ENCODE data around the gene NT5DC4. TPM values are rescaled to one million over a fixed set of nuclear protein-coding genes. Genes with fewer than 3 reads are reported as not detected.
A peak's percentile ranks its signal among the peaks of the same experiment; 100 is the strongest.

Gene NT5DC4
- total RNA-seq, 1 donor, result not detected

DNA sequence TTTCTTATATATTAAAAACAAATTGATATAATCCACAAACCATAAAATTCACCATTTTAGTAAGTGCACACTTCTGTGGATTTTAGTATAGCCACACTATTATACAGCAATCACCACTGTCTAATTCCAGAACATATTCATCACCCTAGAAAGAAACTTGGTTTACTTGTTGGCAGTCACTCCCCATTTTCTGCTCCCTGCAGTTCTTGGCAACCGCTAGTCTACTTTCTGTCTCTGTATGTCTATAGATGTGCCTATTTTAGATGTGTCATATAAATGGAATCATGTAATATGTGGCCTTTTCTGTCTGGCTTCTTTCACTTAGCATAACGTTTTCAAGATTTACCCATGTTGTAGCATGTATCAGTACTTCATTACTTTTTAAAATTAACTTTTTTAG, 37.9 kb downstream of the NT5DC4 start:
- peak overlapping the region; percentile 69 for H2AFZ ChIP-seq (ENCODE audit: low read length)
- peaks cover 24% of the 10 kb centered on the region for H3K36me3 ChIP-seq (ENCODE audit: insufficient read depth, low read length)
- no peak overlapping the region for H3K4me2 ChIP-seq (ENCODE audit: insufficient read depth, low read length)
- peaks cover 22% of the 10 kb centered on the region for H3K4me1 ChIP-seq (ENCODE audit: insufficient read depth, low read length)
- no peak overlapping the region for H3K4me3 ChIP-seq (ENCODE audit: insufficient read depth, low read length)
- DNase-seq (ENCODE audit: insufficient read length, low spot score, missing footprints), result no peak
- no peaks in the 10 kb centered on the region for H3K9me3 ChIP-seq (ENCODE audit: low read depth, low read length)
- H4K20me1 ChIP-seq (ENCODE audit: insufficient read depth, low read length), result no peaks in the 10 kb centered on the region
- H3K27me3 ChIP-seq (ENCODE audit: insufficient read depth, low read length), result no peaks in the 10 kb centered on the region
- TF ChIP-seq, protein P1, sequence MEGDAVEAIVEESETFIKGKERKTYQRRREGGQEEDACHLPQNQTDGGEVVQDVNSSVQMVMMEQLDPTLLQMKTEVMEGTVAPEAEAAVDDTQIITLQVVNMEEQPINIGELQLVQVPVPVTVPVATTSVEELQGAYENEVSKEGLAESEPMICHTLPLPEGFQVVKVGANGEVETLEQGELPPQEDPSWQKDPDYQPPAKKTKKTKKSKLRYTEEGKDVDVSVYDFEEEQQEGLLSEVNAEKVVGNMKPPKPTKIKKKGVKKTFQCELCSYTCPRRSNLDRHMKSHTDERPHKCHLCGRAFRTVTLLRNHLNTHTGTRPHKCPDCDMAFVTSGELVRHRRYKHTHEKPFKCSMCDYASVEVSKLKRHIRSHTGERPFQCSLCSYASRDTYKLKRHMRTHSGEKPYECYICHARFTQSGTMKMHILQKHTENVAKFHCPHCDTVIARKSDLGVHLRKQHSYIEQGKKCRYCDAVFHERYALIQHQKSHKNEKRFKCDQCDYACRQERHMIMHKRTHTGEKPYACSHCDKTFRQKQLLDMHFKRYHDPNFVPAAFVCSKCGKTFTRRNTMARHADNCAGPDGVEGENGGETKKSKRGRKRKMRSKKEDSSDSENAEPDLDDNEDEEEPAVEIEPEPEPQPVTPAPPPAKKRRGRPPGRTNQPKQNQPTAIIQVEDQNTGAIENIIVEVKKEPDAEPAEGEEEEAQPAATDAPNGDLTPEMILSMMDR (IDR thresholded peaks at IDR 0.05; ENCODE audit: extremely low read depth, low read depth, low read length), result no peak
- peak overlapping the region; percentile 43 for H3K27ac ChIP-seq (ENCODE audit: low read depth, low read length)
- peaks cover 64% of the 10 kb centered on the region for H3K79me2 ChIP-seq (ENCODE audit: insufficient read depth, low read length)

DNA sequence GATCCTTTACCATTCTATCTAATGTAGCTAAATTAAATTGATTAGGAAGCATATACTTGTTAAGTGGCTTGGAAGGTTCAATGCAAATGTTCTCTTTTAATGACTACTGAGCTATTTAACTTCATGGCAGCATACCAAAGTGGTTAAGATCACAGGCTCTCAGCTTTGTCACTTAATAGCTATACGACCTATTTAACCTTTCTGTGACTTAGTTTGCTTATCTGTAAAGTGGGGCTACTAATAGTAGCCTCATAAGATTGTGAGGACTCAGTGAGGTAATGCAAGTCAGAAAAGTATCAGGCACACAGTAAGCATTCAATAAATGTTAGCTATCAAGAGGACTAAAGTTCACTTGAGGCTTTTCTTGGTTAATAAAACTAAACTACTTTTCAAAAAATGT, 39.3 kb downstream of the NT5DC4 start:
- H3K4me1 ChIP-seq (ENCODE audit: insufficient read depth, low read length), result peaks cover 27% of the 10 kb centered on the region
- no peaks in the 10 kb centered on the region for H4K20me1 ChIP-seq (ENCODE audit: insufficient read depth, low read length)
- no peaks in the 10 kb centered on the region for H3K9me3 ChIP-seq (ENCODE audit: low read depth, low read length)
- H3K79me2 ChIP-seq (ENCODE audit: insufficient read depth, low read length), result peaks cover 56% of the 10 kb centered on the region
- no peak overlapping the region for H3K4me2 ChIP-seq (ENCODE audit: insufficient read depth, low read length)
- H3K27ac ChIP-seq (ENCODE audit: low read depth, low read length), result peak overlapping the region; percentile 25
- H3K27me3 ChIP-seq (ENCODE audit: insufficient read depth, low read length), result no peaks in the 10 kb centered on the region
- H2AFZ ChIP-seq (ENCODE audit: low read length), result no peak overlapping the region
- DNase-seq (ENCODE audit: insufficient read length, low spot score, missing footprints), result no peak
- no peak overlapping the region for H3K4me3 ChIP-seq (ENCODE audit: insufficient read depth, low read length)
- H3K36me3 ChIP-seq (ENCODE audit: insufficient read depth, low read length), result peaks cover 12% of the 10 kb centered on the region
- TF ChIP-seq, protein P1 (IDR thresholded peaks at IDR 0.05; ENCODE audit: extremely low read depth, low read depth, low read length), result no peak

DNA sequence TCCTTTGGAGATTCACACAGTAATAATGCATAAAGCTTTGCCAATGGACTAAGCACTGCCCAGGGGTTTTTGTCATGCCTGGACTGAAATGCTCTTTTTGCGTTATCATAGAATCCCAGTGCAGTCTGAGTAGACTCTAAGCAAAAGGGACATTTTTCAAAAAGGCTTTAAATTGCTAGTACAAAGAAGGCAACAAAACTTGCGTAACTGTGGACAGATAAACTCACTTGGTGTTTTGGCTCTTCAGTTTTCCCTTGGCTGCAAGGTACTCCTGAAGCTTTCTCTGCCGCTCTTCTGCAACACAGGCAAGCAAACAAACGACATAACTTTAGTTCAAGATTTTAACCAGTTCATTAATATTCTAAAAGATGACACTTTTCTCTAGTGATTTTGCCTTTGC, 41.5 kb downstream of the NT5DC4 start:
- TF ChIP-seq, protein P1 (IDR thresholded peaks at IDR 0.05; ENCODE audit: extremely low read depth, low read depth, low read length), result no peak
- H3K27me3 ChIP-seq (ENCODE audit: insufficient read depth, low read length), result no peaks in the 10 kb centered on the region
- H3K4me3 ChIP-seq (ENCODE audit: insufficient read depth, low read length), result no peak overlapping the region
- peak overlapping the region; percentile 97 for H2AFZ ChIP-seq (ENCODE audit: low read length)
- no peak for DNase-seq (ENCODE audit: insufficient read length, low spot score, missing footprints)
- H3K9me3 ChIP-seq (ENCODE audit: low read depth, low read length), result no peaks in the 10 kb centered on the region
- H3K79me2 ChIP-seq (ENCODE audit: insufficient read depth, low read length), result peaks cover 45% of the 10 kb centered on the region
- peak overlapping the region; percentile 47 for H3K27ac ChIP-seq (ENCODE audit: low read depth, low read length)
- peaks cover 31% of the 10 kb centered on the region for H3K4me1 ChIP-seq (ENCODE audit: insufficient read depth, low read length)
- peaks cover 4% of the 10 kb centered on the region for H3K36me3 ChIP-seq (ENCODE audit: insufficient read depth, low read length)
- no peaks in the 10 kb centered on the region for H4K20me1 ChIP-seq (ENCODE audit: insufficient read depth, low read length)
- peak overlapping the region; percentile 11 for H3K4me2 ChIP-seq (ENCODE audit: insufficient read depth, low read length)

DNA sequence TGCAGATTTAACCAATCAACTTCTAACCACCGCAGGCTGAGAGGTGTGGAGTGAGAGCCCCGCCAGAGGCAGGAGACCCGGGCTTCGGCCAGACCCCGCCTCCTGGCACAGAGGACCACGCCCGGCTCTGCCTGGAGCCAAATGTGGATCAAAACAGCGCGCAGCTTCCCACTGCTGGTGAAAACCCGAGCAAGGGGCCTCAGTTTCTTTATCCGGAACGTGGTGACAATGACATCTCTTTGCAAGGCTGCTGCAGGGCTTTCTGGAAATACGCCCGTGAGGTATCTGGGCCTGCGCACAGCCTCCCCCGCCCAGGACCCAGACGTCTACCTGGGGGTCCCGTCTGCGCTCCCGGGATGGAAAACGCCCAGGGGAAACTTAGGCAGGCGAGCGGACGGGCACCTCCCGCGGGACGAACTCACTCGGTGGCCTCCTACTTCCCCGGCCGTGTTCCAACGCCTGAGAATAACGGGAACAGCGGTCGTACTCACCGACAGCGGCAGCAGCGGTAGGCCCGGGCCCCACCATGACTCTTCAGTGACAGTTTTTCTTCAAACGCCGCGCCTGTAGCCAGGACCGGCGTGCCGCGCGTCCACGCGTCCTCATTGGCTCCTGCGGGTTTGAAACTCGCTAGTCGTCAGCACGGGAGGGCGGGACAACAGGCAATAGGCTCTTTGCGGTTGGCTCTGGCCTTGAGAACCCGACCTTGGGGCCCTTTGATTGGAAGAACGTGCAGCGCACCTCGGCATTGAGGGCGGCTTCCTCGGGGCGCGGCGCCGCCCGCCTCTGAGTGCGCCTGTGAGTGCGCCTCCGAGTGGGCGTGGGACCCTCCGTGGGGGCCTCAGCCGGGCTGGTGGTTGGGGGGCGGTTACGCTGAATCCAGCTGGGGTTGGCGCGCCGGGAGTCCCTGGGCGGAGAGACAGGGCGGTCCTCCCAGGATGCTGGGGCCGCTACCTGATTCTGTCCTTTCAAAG, 43.5 kb downstream of the NT5DC4 start, which contains the start of gene CKAP2L:
Gene CKAP2L (minus strand): TSS at position 539 of the 974 bp plus-strand sequence. CDS start 11 bp downstream, at position 528.
- TF ChIP-seq, protein P1 (IDR thresholded peaks at IDR 0.05; ENCODE audit: extremely low read depth, low read depth, low read length), result no peak
- peaks cover 34% of the 10 kb centered on the region for H3K79me2 ChIP-seq (ENCODE audit: insufficient read depth, low read length)

More for the DNA sequence above, 43.5 kb downstream of the NT5DC4 start, which contains the start of gene CKAP2L:
- Histone ChIP-seq H3K27me3 (ENCODE audit: insufficient read depth, low read length) (no peaks in the 10 kb centered on the region), H4K20me1 (ENCODE audit: insufficient read depth, low read length) (no peaks in the 10 kb centered on the region), H3K36me3 (ENCODE audit: insufficient read depth, low read length) (peaks cover 4% of the 10 kb centered on the region), H3K4me2 (ENCODE audit: insufficient read depth, low read length) (peak within 1 kb of the TSS; percentile 94), H2AFZ (ENCODE audit: low read length) (peak within 1 kb of the TSS; percentile 97), H3K4me3 (ENCODE audit: insufficient read depth, low read length) (peak within 1 kb of the TSS; percentile 89), H3K9me3 (ENCODE audit: low read depth, low read length) (no peaks in the 10 kb centered on the region), H3K4me1 (ENCODE audit: insufficient read depth, low read length) (peaks cover 28% of the 10 kb centered on the region), H3K27ac (ENCODE audit: low read depth, low read length) (peak within 1 kb of the TSS; percentile 84)
- peak; percentile 98 for DNase-seq (ENCODE audit: insufficient read length, low spot score, missing footprints)

All from osteoblast (primary cell).